Spinal cord (tissue), 10 donors: ENCODE data around the gene PHLPP1. TPM values are rescaled to one million over a fixed set of nuclear protein-coding genes. Genes with fewer than 3 reads are reported as not detected.

ENCODE experiments used
- DNase-seq, 6 donors: peaks; one replicate each; pipeline versions ENCODE4 v3.0.0 to v3.0.0-alpha.2; 2013 to 2015; ENCODE audit warnings: low spot score in 6 of 6, low read depth in 4 of 6
- H3K27ac ChIP-seq: one replicate; pipeline ENCODE4 v1.5.1; 2013; ENCODE audit warnings: low read depth, low read length, control low read depth
- H3K27me3 ChIP-seq: one replicate; pipeline ENCODE4 v1.6.1; 2013; ENCODE audit warnings: low read length; ENCODE audit not compliant: control insufficient read depth, insufficient read depth
- H3K36me3 ChIP-seq: one replicate; pipeline ENCODE4 v1.6.1; 2013; ENCODE audit warnings: low read length; ENCODE audit not compliant: control insufficient read depth, insufficient read depth
- H3K4me1 ChIP-seq: one replicate; pipeline ENCODE4 v1.6.1; 2013; ENCODE audit warnings: low read length; ENCODE audit not compliant: control insufficient read depth, insufficient read depth
- H3K4me3 ChIP-seq: one replicate; pipeline ENCODE4 v1.5.1; 2013; ENCODE audit warnings: low read depth, low read length, control low read depth
- H3K9me3 ChIP-seq: one replicate; pipeline ENCODE4 v1.6.1; 2013; ENCODE audit warnings: low read length; ENCODE audit not compliant: control insufficient read depth, insufficient read depth
- WGBS: methylation state at CpG from one replicate; pipeline ENCODE4 v1.1.5; 2013; ENCODE audit warnings: missing lambda C conversion rate; ENCODE audit not compliant: insufficient coverage; 5-methylcytosine and 5-hydroxymethylcytosine counted together
- polyA plus RNA-seq, 2 donors: library from polyadenylated mRNA; unstranded; fragments of 120-200 nt; gene quantifications; one replicate each; pipeline ENCODE4 v1.2.1, GENCODE V29; 2013; ENCODE audit not compliant: insufficient read length in 2 of 2
- total RNA-seq, 2 donors: library from RNA; depleted of rRNA in 1 of 2; stranded (reverse); fragments of 120-200 nt in 1 of 2; fragments of >200 nt in 1 of 2; gene quantifications; one replicate each; pipeline versions ENCODE4 v1.2.3 to v1.2.4, GENCODE V29; 2013 to 2014
- donor health status: healthy.

PHLPP1 gene
- total and polyA plus RNA-seq, 4 donors = 31.9 to 62.2 (median 47.5) TPM

DNA sequence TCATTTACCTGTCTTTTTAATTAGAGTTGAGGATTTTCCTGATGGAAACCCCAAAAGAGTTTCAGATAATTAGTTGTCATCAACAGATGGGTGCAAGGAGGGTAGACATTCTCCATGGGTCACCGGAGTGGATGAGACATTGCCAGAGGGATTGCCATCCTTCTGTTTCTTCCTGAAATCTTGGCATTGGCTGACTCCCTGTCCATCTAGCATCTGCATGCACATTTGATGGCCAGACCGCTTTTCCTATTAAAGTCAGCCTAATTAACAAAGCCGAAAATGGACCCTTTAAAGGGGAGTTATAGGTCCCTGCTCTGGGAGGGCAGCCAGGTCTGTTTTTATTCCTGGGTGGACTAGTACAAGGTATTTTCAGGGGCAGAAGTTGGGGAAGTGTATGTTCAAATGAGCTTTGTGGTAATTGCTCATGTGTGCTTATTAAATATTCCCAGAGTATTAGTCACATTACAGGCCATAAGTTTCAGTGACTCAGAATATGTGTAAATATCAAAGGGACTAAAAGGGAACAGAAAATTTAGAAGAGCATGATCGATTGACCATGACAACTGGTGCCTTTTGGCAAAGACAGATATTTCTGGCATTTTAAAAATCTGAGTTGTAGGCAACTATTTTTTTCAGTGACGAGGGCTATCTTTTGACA lies 209.8 kb downstream of the PHLPP1 start:
- no peaks in the 10 kb centered on the region for H3K9me3 ChIP-seq
- no peak overlapping the region for H3K27ac ChIP-seq
- H3K4me1 ChIP-seq = no peaks in the 10 kb centered on the region
- H3K36me3 ChIP-seq = peaks cover 7% of the 10 kb centered on the region
- no peaks in the 10 kb centered on the region for H3K27me3 ChIP-seq
- no peak for DNase-seq
- 100% methylated on average over 3 of the region's 5 CpGs for WGBS
- no peak overlapping the region for H3K4me3 ChIP-seq

GRCh38 chr18:62928326-62928725 lies 213.0 kb downstream of the PHLPP1 start:
- Histone ChIP-seq H3K4me1 (no peaks in the 10 kb centered on the region), H3K36me3 (peaks cover 3% of the 10 kb centered on the region), H3K4me3 (no peak overlapping the region), H3K9me3 (no peaks in the 10 kb centered on the region), H3K27me3 (no peaks in the 10 kb centered on the region), H3K27ac (no peak overlapping the region)
- WGBS = no CpG with 5 or more reads among the region's 1 CpG
- no peak for DNase-seq

- Histone ChIP-seq H3K27me3 (no peaks in the 10 kb centered on the region), H3K9me3 (no peaks in the 10 kb centered on the region), H3K27ac (no peak overlapping the region), H3K4me1 (no peaks in the 10 kb centered on the region), H3K36me3 (no peaks in the 10 kb centered on the region), H3K4me3 (no peak overlapping the region)
- WGBS = no CpG with 5 or more reads among the region's 2 CpGs
- no peak for DNase-seq
These were observed 218.0 kb downstream of the PHLPP1 start for GRCh38 chr18:62933261-62933887.

- Histone ChIP-seq H3K36me3 (no peaks in the 10 kb centered on the region), H3K27me3 (no peaks in the 10 kb centered on the region), H3K4me1 (peaks cover 5% of the 10 kb centered on the region), H3K9me3 (no peaks in the 10 kb centered on the region), H3K27ac (no peak overlapping the region), H3K4me3 (no peak overlapping the region)
- no CpG with 5 or more reads among the region's 3 CpGs for WGBS
- no peak for DNase-seq
These were observed 220.7 kb downstream of the PHLPP1 start for GRCh38 chr18:62935994-62936393.

DNA sequence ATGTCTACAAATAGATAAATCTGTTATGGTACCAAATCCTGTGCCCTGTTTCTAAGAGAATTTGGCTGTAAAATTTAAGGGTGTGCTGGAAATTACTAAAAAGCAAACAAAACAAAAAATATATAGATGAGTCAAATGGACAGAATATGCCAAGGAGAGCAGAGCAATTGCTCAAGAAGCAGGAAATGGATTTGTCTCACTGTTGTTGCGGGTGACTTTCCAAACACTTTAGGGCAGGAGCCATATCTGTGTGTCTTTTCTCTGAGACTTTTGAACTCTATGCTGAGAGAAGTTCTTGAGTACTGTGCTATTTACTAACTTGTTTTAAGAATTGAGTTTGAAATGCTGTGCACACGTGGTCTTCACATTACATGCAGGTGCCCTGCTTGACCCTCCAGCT lies 221.7 kb downstream of the PHLPP1 start:
- WGBS = 100% methylated on average over 1 of the region's 2 CpGs
- Histone ChIP-seq H3K27me3 (no peaks in the 10 kb centered on the region), H3K27ac (peak overlapping the region; percentile 25), H3K4me3 (no peak overlapping the region), H3K36me3 (no peaks in the 10 kb centered on the region), H3K4me1 (peaks cover 5% of the 10 kb centered on the region), H3K9me3 (no peaks in the 10 kb centered on the region)
- no peak for DNase-seq

- DNase-seq = no peak
- Histone ChIP-seq H3K36me3 (peaks cover under 1% of the 10 kb centered on the region), H3K4me3 (no peak overlapping the region), H3K27me3 (no peaks in the 10 kb centered on the region), H3K27ac (no peak overlapping the region), H3K9me3 (no peaks in the 10 kb centered on the region), H3K4me1 (peaks cover 5% of the 10 kb centered on the region)
- no CpG with 5 or more reads among the region's 1 CpG for WGBS
These were observed 222.7 kb downstream of the PHLPP1 start for GRCh38 chr18:62938006-62938405.

DNA sequence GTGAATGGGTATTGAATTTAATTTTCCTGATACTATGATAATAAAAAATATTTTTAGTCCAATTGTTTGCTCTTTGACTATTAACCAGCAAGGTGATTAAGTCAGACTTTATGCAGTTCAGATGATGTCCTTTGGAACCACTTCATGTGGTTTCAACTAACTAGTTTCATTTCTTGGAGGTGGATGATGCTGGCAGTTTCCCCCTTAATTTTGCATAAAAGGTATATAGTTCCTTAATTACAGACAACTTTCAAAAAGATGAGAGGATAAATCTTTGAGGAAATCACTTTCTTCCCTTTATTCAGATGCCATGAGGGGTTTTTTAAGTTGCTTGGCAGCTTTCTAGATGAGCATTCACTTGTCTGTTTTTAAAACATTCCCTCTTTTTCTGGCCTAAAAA lies 223.1 kb downstream of the PHLPP1 start:
- Histone ChIP-seq H3K27me3 (no peaks in the 10 kb centered on the region), H3K27ac (no peak overlapping the region), H3K9me3 (no peaks in the 10 kb centered on the region), H3K4me3 (no peak overlapping the region), H3K4me1 (peaks cover 5% of the 10 kb centered on the region), H3K36me3 (peaks cover 5% of the 10 kb centered on the region)
- no peak for DNase-seq

- Histone ChIP-seq H3K27ac (peak overlapping the region; percentile 47), H3K4me1 (peaks cover 5% of the 10 kb centered on the region)
- peak in 1 of 6 donors; percentile 25 for DNase-seq
These were observed 224.1 kb downstream of the PHLPP1 start for GRCh38 chr18:62939433-62939832.

DNA sequence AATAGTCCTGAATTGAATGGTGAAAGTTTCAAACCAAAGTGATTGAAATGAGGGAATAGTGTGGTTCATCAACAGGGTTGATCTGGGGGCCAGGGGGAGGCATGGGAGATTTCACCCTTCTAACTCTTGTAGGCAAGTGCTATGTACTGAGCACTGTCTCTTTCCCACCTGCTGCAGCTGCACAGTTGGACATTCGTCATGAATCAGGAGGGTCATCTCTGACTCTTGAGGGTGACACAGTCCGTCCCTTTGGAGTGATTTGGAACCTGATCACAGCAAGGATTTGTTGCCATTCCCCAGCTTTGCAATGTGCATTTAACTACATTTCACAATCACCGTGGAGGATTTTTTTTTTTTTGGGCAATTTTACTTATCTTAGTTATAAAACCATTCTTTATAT lies 224.6 kb downstream of the PHLPP1 start:
- DNase-seq = no peak
- Histone ChIP-seq H3K4me1 (peaks cover 5% of the 10 kb centered on the region), H3K9me3 (no peaks in the 10 kb centered on the region), H3K27ac (peak overlapping the region; percentile 47), H3K36me3 (peaks cover 5% of the 10 kb centered on the region), H3K4me3 (no peak overlapping the region), H3K27me3 (no peaks in the 10 kb centered on the region)
- whole genome bisulfite sequencing = 71% methylated on average over 1 of the region's 3 CpGs

More at GRCh38 chr18:62939433-62939832, 224.1 kb downstream of the PHLPP1 start:
- Histone ChIP-seq H3K27me3 (no peaks in the 10 kb centered on the region), H3K9me3 (no peaks in the 10 kb centered on the region), H3K36me3 (peaks cover 5% of the 10 kb centered on the region), H3K4me3 (no peak overlapping the region)
- WGBS = 88% methylated on average over 1 of the region's 6 CpGs

DNA sequence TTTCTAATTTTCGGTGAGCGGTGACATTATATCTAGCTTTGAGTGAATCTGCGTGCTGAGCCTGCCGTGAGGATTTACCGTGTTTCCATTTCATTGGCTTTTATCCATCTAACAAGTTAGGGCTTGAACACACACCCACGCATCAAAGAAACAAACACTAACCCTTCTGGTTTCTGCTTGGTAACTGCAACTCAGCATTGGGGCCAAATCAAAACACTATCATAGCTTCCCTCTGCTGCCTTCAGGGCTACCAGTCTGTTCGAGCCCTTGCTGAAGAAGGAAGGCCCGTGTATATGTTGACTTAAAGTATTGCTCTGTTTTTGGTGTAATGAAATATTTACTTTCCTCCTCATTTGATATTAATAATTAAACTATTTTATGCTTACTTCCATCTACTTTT lies 227.2 kb downstream of the PHLPP1 start:
- no peak for DNase-seq
- H3K4me3 ChIP-seq = no peak overlapping the region

More for the DNA sequence above, 227.2 kb downstream of the PHLPP1 start:
- Histone ChIP-seq H3K27me3 (no peaks in the 10 kb centered on the region), H3K36me3 (peaks cover 20% of the 10 kb centered on the region), H3K27ac (no peak overlapping the region), H3K9me3 (no peaks in the 10 kb centered on the region), H3K4me1 (peaks cover 5% of the 10 kb centered on the region)
- WGBS = 94% methylated on average over 5 of the region's 8 CpGs
